IMR-90 (cell line): Measurements from ENCODE around the gene ZNF423. TPM values are rescaled to one million over a fixed set of nuclear protein-coding genes. Genes with fewer than 3 reads are reported as not detected.

Experiments used
- ATAC-seq: fragments of 200-7000 bp; cut with Tn5 transposase; 2 replicates; pipeline ENCODE4 v1.9.1; 2020; ENCODE audit warnings: low read depth, mild to moderate bottlenecking, moderate library complexity
- BruUV-seq: library from RNA; stranded (reverse); fragments of 400-500 nt; replicated peaks from 2 replicates; lab custom pipeline; 2021; lab: Mats Ljungman, UMichigan
- CTCF ChIA-PET: fragments of 300-600 bp; formaldehyde crosslinking; extraction: SDS; loops from one replicate; lab custom pipeline; 2021; ENCODE audit warnings: antibody characterized with exemption; lab: Yijun Ruan, JAX
- POLR2A ChIA-PET: fragments of 300-600 bp; sonication (Branson Sonifier 250); formaldehyde crosslinking; loops from one replicate; lab custom pipeline; 2022; ENCODE audit warnings: antibody characterized with exemption; ENCODE audit not compliant: unreplicated experiment; lab: Charles Lee
- DNase-seq: peaks from one replicate; pipeline ENCODE4 v3.0.0; 2013
- H2AFZ ChIP-seq: replicated peaks from 2 replicates; pipeline ENCODE3; 2013; ENCODE audit warnings: low read length, mild to moderate bottlenecking; ENCODE audit not compliant: poor library complexity
- H2AK5ac ChIP-seq: 2 replicates; pipeline ENCODE4 v1.6.1; 2013; ENCODE audit warnings: low read depth, low read length, inconsistent platforms
- H2AK9ac ChIP-seq: replicated peaks from 2 replicates; pipeline ENCODE3; 2013; ENCODE audit warnings: mild to moderate bottlenecking, low read depth, low read length, moderate library complexity; ENCODE audit not compliant: poor library complexity
- H2BK120ac ChIP-seq: 2 replicates; pipeline ENCODE4 v1.6.1; 2013; ENCODE audit warnings: low read depth, low read length, inconsistent platforms
- H2BK15ac ChIP-seq: 3 replicates; pipeline ENCODE4 v1.6.1; 2013; ENCODE audit warnings: low read depth, low read length, inconsistent platforms
- H2BK20ac ChIP-seq: 2 replicates; pipeline ENCODE4 v1.6.1; 2013; ENCODE audit warnings: low read depth, mild to moderate bottlenecking, inconsistent platforms, low read length, moderate library complexity
- H2BK5ac ChIP-seq: 2 replicates; pipeline ENCODE4 v1.6.1; 2013; ENCODE audit warnings: mild to moderate bottlenecking, low read depth, low read length, inconsistent platforms; ENCODE audit not compliant: poor library complexity, severe bottlenecking
- H3K14ac ChIP-seq: replicated peaks from 2 replicates; pipeline ENCODE4 v1.6.1; 2013; ENCODE audit warnings: low read depth, low read length, inconsistent platforms
- H3K18ac ChIP-seq: 2 replicates; pipeline ENCODE4 v1.6.1; 2013; ENCODE audit warnings: low read depth, low read length, control low read depth
- H3K23ac ChIP-seq: 2 replicates; pipeline ENCODE4 v1.6.1; 2013; ENCODE audit warnings: low read depth, low read length, inconsistent platforms
- H3K27ac ChIP-seq: 2 replicates; pipeline ENCODE4 v1.5.1; 2013; ENCODE audit warnings: mild to moderate bottlenecking, control low read depth, low read length; ENCODE audit not compliant: insufficient read depth
- H3K27me3 ChIP-seq: 2 replicates; pipeline ENCODE4 v1.6.1; 2013; ENCODE audit warnings: low read length; ENCODE audit not compliant: control insufficient read depth, insufficient read depth
- H3K36me3 ChIP-seq: 2 replicates; pipeline ENCODE4 v1.6.1; 2013; ENCODE audit warnings: low read length, mixed read lengths; ENCODE audit not compliant: control insufficient read depth, insufficient read depth
- H3K4ac ChIP-seq: 2 replicates; pipeline ENCODE4 v1.6.1; 2013; ENCODE audit warnings: low read depth, low read length, inconsistent platforms
- H3K4me1 ChIP-seq: 2 replicates; pipeline ENCODE4 v1.6.1; 2013; ENCODE audit warnings: low read length, mixed read lengths; ENCODE audit not compliant: control insufficient read depth, insufficient read depth
- H3K4me2 ChIP-seq: 2 replicates; pipeline ENCODE4 v1.6.1; 2013; ENCODE audit warnings: low read depth, mild to moderate bottlenecking, control low read depth, low read length, moderate library complexity
- H3K4me3 ChIP-seq: 2 replicates; pipeline ENCODE4 v1.5.1; 2013; ENCODE audit warnings: low read depth, mild to moderate bottlenecking, control low read depth, low read length, moderate library complexity; ENCODE audit not compliant: insufficient read depth
- H3K56ac ChIP-seq: 2 replicates; pipeline ENCODE4 v1.6.1; 2013; ENCODE audit warnings: low read length, inconsistent platforms; ENCODE audit not compliant: insufficient read depth; ENCODE audit errors: extremely low read depth
- H3K79me1 ChIP-seq, 2 experiments: 2 replicates each; pipeline ENCODE4 v1.6.1; 2013; ENCODE audit warnings: low read length in 2 of 2, inconsistent platforms in 1 of 2, low read depth in 1 of 2
- H3K9ac ChIP-seq: 2 replicates; pipeline ENCODE4 v1.6.1; 2013; ENCODE audit warnings: low read depth, low read length, control low read depth
- H3K9me1 ChIP-seq: 2 replicates; pipeline ENCODE4 v1.6.1; 2013; ENCODE audit warnings: low read length, inconsistent platforms; ENCODE audit not compliant: insufficient read depth
- H3K9me3 ChIP-seq: 2 replicates; pipeline ENCODE4 v1.6.1; 2013; ENCODE audit warnings: low read length; ENCODE audit not compliant: control insufficient read depth, insufficient read depth
- H4K20me1 ChIP-seq: 2 replicates; pipeline ENCODE4 v1.6.1; 2013; ENCODE audit warnings: low read length, inconsistent platforms; ENCODE audit not compliant: insufficient read depth
- H4K5ac ChIP-seq: 2 replicates; pipeline ENCODE4 v1.6.1; 2013; ENCODE audit warnings: mild to moderate bottlenecking, low read depth, low read length, control low read depth
- H4K8ac ChIP-seq, 2 experiments: 2 replicates each; pipeline ENCODE4 v1.6.1; 2013; ENCODE audit warnings: low read depth in 2 of 2, low read length in 2 of 2, control low read depth in 1 of 2, inconsistent platforms in 1 of 2
- H4K91ac ChIP-seq: 2 replicates; pipeline ENCODE4 v1.6.1; 2013; ENCODE audit warnings: low read depth, low read length, inconsistent platforms; ENCODE audit not compliant: insufficient read depth
- BHLHE40 ChIP-seq: fragments of 150-350 bp; IDR thresholded peaks from 2 replicates; pipeline ENCODE4 v1.6.1; 2016; ENCODE audit warnings: mild to moderate bottlenecking, low read depth, low read length
- CEBPB ChIP-seq: IDR thresholded peaks from 2 replicates; pipeline ENCODE4 v1.6.1; 2012; ENCODE audit warnings: low read depth, low read length, improper control_type of control experiment
- CHD1 ChIP-seq: IDR thresholded peaks from 2 replicates; pipeline ENCODE4 v1.6.1; 2012; ENCODE audit warnings: low read depth, low read length, improper control_type of control experiment
- ELK1 ChIP-seq: fragments of 150-350 bp; IDR thresholded peaks from 2 replicates; pipeline ENCODE4 v1.6.1; 2016; ENCODE audit warnings: low read depth, mild to moderate bottlenecking, low read length, moderate library complexity, borderline replicate concordance
- MAFK ChIP-seq: IDR thresholded peaks from 2 replicates; pipeline ENCODE4 v1.6.1; 2012; ENCODE audit warnings: low read depth, low read length, improper control_type of control experiment
- MAZ ChIP-seq: IDR thresholded peaks from 2 replicates; pipeline ENCODE4 v1.6.1; 2012; ENCODE audit warnings: low read depth, mild to moderate bottlenecking, low read length, improper control_type of control experiment, moderate library complexity, borderline replicate concordance
- NFE2L2 ChIP-seq: fragments of 150-350 bp; IDR thresholded peaks from 2 replicates; pipeline ENCODE4 v1.6.1; 2016; ENCODE audit warnings: low read depth, mild to moderate bottlenecking, low read length
- RAD21 ChIP-seq: IDR thresholded peaks from 2 replicates; pipeline ENCODE4 v1.6.1; 2012; ENCODE audit warnings: low read length, improper control_type of control experiment
- SMC3 ChIP-seq: fragments of 150-350 bp; IDR thresholded peaks from 2 replicates; pipeline ENCODE4 v1.6.1; 2016; ENCODE audit warnings: low read depth, mild to moderate bottlenecking, antibody characterized with exemption, low read length, moderate library complexity
- USF2 ChIP-seq: fragments of 150-350 bp; IDR thresholded peaks from 2 replicates; pipeline ENCODE4 v1.6.1; 2017; ENCODE audit warnings: mild to moderate bottlenecking, antibody characterized with exemption, low read length, low read depth
- WGBS, 2 experiments: methylation state at CpG; one replicate each; pipeline versions ENCODE4 v1.1.5 to v1.1.7; 2013; ENCODE audit warnings: missing lambda C conversion rate in 2 of 2; ENCODE audit not compliant: insufficient read length in 1 of 2; ENCODE audit errors: extremely low coverage in 2 of 2; 5-methylcytosine and 5-hydroxymethylcytosine counted together
- dilution Hi-C: fragments of 300-500 bp; cut with HindIII; formaldehyde crosslinking; loops from one replicate; pipeline ENCODE4 v1.14.3; 2018; ENCODE audit warnings: low sequenced_read_pairs; ENCODE audit not compliant: unreplicated experiment
- in situ Hi-C: fragments of 300-500 bp; cut with MboI; formaldehyde crosslinking; loops from 3 replicates; pipeline ENCODE4 v1.14.3; 2019; ENCODE audit warnings: low sequenced_read_pairs, inconsistent platforms, mixed read lengths
- intact Hi-C: fragments of 100-400 bp; cut with micrococcal nuclease; formaldehyde crosslinking; loops from 2 replicates; pipeline ENCODE4 v1.10.0; 2022
- polyA plus RNA-seq, 3 experiments: library from polyadenylated mRNA; depleted of rRNA; stranded (reverse); fragments of >200 nt; gene quantifications; 2 replicates each; pipeline ENCODE4 v1.2.3, GENCODE V29; 2012; ENCODE audit warnings: low replicate concordance in 1 of 3
- total RNA-seq: library from RNA; depleted of rRNA; stranded (reverse); fragments of >200 nt; gene quantifications from 2 replicates; pipeline ENCODE4 v1.2.3, GENCODE V29; 2012
- TF ChIP-seq, protein P1 (sequence below): conservative IDR thresholded peaks from 2 replicates; pipeline ENCODE4 v1.5.1; 2012; ENCODE audit warnings: mild to moderate bottlenecking, low read depth, low read length, improper control_type of control experiment

The ZNF423 gene
- total and polyA plus RNA-seq, 2 of the 4 experiments (the other 2 are of a cell fraction), result under 0.01 to 0.10 TPM

GRCh38 chr16:49499414-49499785 is 356.5 kb downstream of the ZNF423 start:
- WGBS, 2 experiments, result no CpG with 5 or more reads among the region's 10 CpGs
- BruUV-seq, result no TSS peak
- TF ChIP-seq MAFK (no peak), USF2 (no peak), CEBPB (no peak), RAD21 (no peak), BHLHE40 (no peak), SMC3 (no peak), ELK1 (no peak), CHD1 (no peak), NFE2L2 (no peak), MAZ (no peak)
- TF ChIP-seq, protein P1, sequence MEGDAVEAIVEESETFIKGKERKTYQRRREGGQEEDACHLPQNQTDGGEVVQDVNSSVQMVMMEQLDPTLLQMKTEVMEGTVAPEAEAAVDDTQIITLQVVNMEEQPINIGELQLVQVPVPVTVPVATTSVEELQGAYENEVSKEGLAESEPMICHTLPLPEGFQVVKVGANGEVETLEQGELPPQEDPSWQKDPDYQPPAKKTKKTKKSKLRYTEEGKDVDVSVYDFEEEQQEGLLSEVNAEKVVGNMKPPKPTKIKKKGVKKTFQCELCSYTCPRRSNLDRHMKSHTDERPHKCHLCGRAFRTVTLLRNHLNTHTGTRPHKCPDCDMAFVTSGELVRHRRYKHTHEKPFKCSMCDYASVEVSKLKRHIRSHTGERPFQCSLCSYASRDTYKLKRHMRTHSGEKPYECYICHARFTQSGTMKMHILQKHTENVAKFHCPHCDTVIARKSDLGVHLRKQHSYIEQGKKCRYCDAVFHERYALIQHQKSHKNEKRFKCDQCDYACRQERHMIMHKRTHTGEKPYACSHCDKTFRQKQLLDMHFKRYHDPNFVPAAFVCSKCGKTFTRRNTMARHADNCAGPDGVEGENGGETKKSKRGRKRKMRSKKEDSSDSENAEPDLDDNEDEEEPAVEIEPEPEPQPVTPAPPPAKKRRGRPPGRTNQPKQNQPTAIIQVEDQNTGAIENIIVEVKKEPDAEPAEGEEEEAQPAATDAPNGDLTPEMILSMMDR, result no peak
- Histone ChIP-seq H3K9me3 (no peaks in the 10 kb centered on the region), H2BK15ac (no peak overlapping the region), H3K14ac (no peak overlapping the region), H3K4me3 (no peak overlapping the region), H3K23ac (no peak overlapping the region), H3K9ac (no peak overlapping the region), H3K4ac (no peak overlapping the region), H3K27ac (no peak overlapping the region), H2AK9ac (no peak overlapping the region), H3K36me3 (no peaks in the 10 kb centered on the region), H2BK20ac (no peak overlapping the region), H4K8ac (no peak overlapping the region), H2AFZ (no peak overlapping the region), H2BK5ac (no peak overlapping the region), H3K4me1 (no peaks in the 10 kb centered on the region), H4K91ac (no peak overlapping the region), H3K79me1 (no peaks in the 10 kb centered on the region), H4K20me1 (no peaks in the 10 kb centered on the region), H3K9me1 (no peaks in the 10 kb centered on the region), H3K27me3 (no peaks in the 10 kb centered on the region; the same call in 1 of the 2 replicates), H3K4me2 (no peak overlapping the region), H2AK5ac (no peak overlapping the region), H4K5ac (no peak overlapping the region), H3K56ac (no peak overlapping the region), H3K18ac (no peak overlapping the region), H2BK120ac (no peak overlapping the region)
- dilution Hi-C loops, result no loop called here
- ATAC-seq (no peak), DNase-seq (no peak)
- CTCF ChIA-PET, result no interaction called here
- POLR2A ChIA-PET, result no interaction called here
- in situ Hi-C loops, result no loop called here
- intact Hi-C loops, result no loop called here
